ENCODE data around the gene MYO7A. TPM values are rescaled to one million over a fixed set of nuclear protein-coding genes. Genes with fewer than 3 reads are reported as not detected.

Gene MYO7A
- total and polyA plus RNA-seq, 5 donors, result 2.4 to 8.6 (median 6.5) TPM

GRCh38 chr11:77156396-77157195 is 28.6 kb downstream of the MYO7A start:
- 93% methylated on average over 26 of the region's 26 CpGs for WGBS
- ATAC-seq, result no peak
- Histone ChIP-seq H3K27me3 (ENCODE audit: control insufficient read depth, insufficient read depth) (no peaks in the 10 kb centered on the region), H3K4me1 (ENCODE audit: control insufficient read depth, insufficient read depth, low read length) (no peaks in the 10 kb centered on the region), H3K9me3 (ENCODE audit: control insufficient read depth, low read length) (no peaks in the 10 kb centered on the region), H3K4me3 (ENCODE audit: low read length) (no peak overlapping the region), H3K27ac (ENCODE audit: low read length) (no peak overlapping the region)
- intact Hi-C loops (cut with DNase I), result no loop called here
- DNase-seq, result peak in 1 of 3 donors; percentile 33

GRCh38 chr11:77158041-77158695 is 30.1 kb downstream of the MYO7A start:
- intact Hi-C loops (cut with DNase I), result no loop called here
- ATAC-seq (no peak), DNase-seq (peak in 2 of 3 donors; percentile 10 to 40)
- Histone ChIP-seq H3K27ac (ENCODE audit: low read length) (no peak overlapping the region), H3K4me3 (ENCODE audit: low read length) (no peak overlapping the region), H3K9me3 (ENCODE audit: control insufficient read depth, low read length) (no peaks in the 10 kb centered on the region), H3K27me3 (ENCODE audit: control insufficient read depth, insufficient read depth) (no peaks in the 10 kb centered on the region), H3K4me1 (ENCODE audit: control insufficient read depth, insufficient read depth, low read length) (no peaks in the 10 kb centered on the region)
- 88% methylated on average over 19 of the region's 19 CpGs for WGBS

GRCh38 chr11:77159219-77159936 is 31.3 kb downstream of the MYO7A start:
- no peaks in the 10 kb centered on the region for H3K4me1 ChIP-seq (ENCODE audit: control insufficient read depth, insufficient read depth, low read length)
- H3K27ac ChIP-seq (ENCODE audit: low read length), result no peak overlapping the region
- DNase-seq, result peak in 1 of 3 donors; percentile 13
- intact Hi-C loops (cut with DNase I), result no loop called here
- no peaks in the 10 kb centered on the region for H3K9me3 ChIP-seq (ENCODE audit: control insufficient read depth, low read length)
- H3K27me3 ChIP-seq (ENCODE audit: control insufficient read depth, insufficient read depth), result no peaks in the 10 kb centered on the region
- H3K4me3 ChIP-seq (ENCODE audit: low read length), result no peak overlapping the region
- 84% methylated on average over 4 of the region's 4 CpGs for WGBS
- no peak for ATAC-seq

- no peak overlapping the region for H3K27ac ChIP-seq (ENCODE audit: low read length)
- no peaks in the 10 kb centered on the region for H3K9me3 ChIP-seq (ENCODE audit: control insufficient read depth, low read length)
- DNase-seq, result peak in 2 of 3 donors; percentile 8 to 35
- no peaks in the 10 kb centered on the region for H3K4me1 ChIP-seq (ENCODE audit: control insufficient read depth, insufficient read depth, low read length)
- no peak for ATAC-seq
- H3K27me3 ChIP-seq (ENCODE audit: control insufficient read depth, insufficient read depth), result no peaks in the 10 kb centered on the region
- H3K4me3 ChIP-seq (ENCODE audit: low read length), result no peak overlapping the region
- 95% methylated on average over 20 of the region's 20 CpGs for WGBS
- intact Hi-C loops (cut with DNase I), result no loop called here
These were observed 32.0 kb downstream of the MYO7A start for GRCh38 chr11:77159937-77160495.

GRCh38 chr11:77163271-77163670 is 35.2 kb downstream of the MYO7A start:
- intact Hi-C loops (cut with DNase I), result no loop called here
- Histone ChIP-seq H3K27me3 (ENCODE audit: control insufficient read depth, insufficient read depth) (no peaks in the 10 kb centered on the region), H3K9me3 (ENCODE audit: control insufficient read depth, low read length) (no peaks in the 10 kb centered on the region), H3K4me3 (ENCODE audit: low read length) (no peak overlapping the region), H3K27ac (ENCODE audit: low read length) (no peak overlapping the region), H3K4me1 (ENCODE audit: control insufficient read depth, insufficient read depth, low read length) (no peaks in the 10 kb centered on the region)
- WGBS, result 78% methylated on average over 6 of the region's 6 CpGs
- ATAC-seq (no peak), DNase-seq (no peak)

- Histone ChIP-seq H3K4me3 (ENCODE audit: low read length) (no peak overlapping the region), H3K27me3 (ENCODE audit: control insufficient read depth, insufficient read depth) (no peaks in the 10 kb centered on the region), H3K9me3 (ENCODE audit: control insufficient read depth, low read length) (no peaks in the 10 kb centered on the region), H3K27ac (ENCODE audit: low read length) (no peak overlapping the region), H3K4me1 (ENCODE audit: control insufficient read depth, insufficient read depth, low read length) (no peaks in the 10 kb centered on the region)
- intact Hi-C loops (cut with DNase I), result no loop called here
- peak in 1 of 3 donors; percentile 7 for DNase-seq
- ATAC-seq, result no peak
- WGBS, result 76% methylated on average over 5 of the region's 5 CpGs
These were observed 37.0 kb downstream of the MYO7A start for GRCh38 chr11:77165066-77165465.

GRCh38 chr11:77166021-77166420 is 38.0 kb downstream of the MYO7A start:
- H3K4me1 ChIP-seq (ENCODE audit: control insufficient read depth, insufficient read depth, low read length), result no peaks in the 10 kb centered on the region
- intact Hi-C loops (cut with DNase I), result no loop called here
- H3K27me3 ChIP-seq (ENCODE audit: control insufficient read depth, insufficient read depth), result no peaks in the 10 kb centered on the region
- no peaks in the 10 kb centered on the region for H3K9me3 ChIP-seq (ENCODE audit: control insufficient read depth, low read length)
- ATAC-seq (no peak), DNase-seq (peak in 2 of 3 donors; percentile 7 to 9)
- 91% methylated on average over 8 of the region's 8 CpGs for WGBS
- H3K27ac ChIP-seq (ENCODE audit: low read length), result no peak overlapping the region
- H3K4me3 ChIP-seq (ENCODE audit: low read length), result no peak overlapping the region

- H3K27ac ChIP-seq (ENCODE audit: low read length), result no peak overlapping the region
These were observed 39.1 kb downstream of the MYO7A start for GRCh38 chr11:77167111-77167626.

GRCh38 chr11:77167791-77168190 is 39.7 kb downstream of the MYO7A start:
- ATAC-seq (no peak), DNase-seq (peak in 2 of 3 donors; percentile 5 to 37)
- 75% methylated on average over 8 of the region's 8 CpGs for WGBS

More at GRCh38 chr11:77167111-77167626, 39.1 kb downstream of the MYO7A start:
- WGBS, result 94% methylated on average over 9 of the region's 9 CpGs
- DNase-seq (peak in 1 of 3 donors; percentile 17), ATAC-seq (no peak)
- H3K4me1 ChIP-seq (ENCODE audit: control insufficient read depth, insufficient read depth, low read length), result no peaks in the 10 kb centered on the region
- no peak overlapping the region for H3K4me3 ChIP-seq (ENCODE audit: low read length)
- H3K9me3 ChIP-seq (ENCODE audit: control insufficient read depth, low read length), result no peaks in the 10 kb centered on the region
- intact Hi-C loops (cut with DNase I), result no loop called here
- no peaks in the 10 kb centered on the region for H3K27me3 ChIP-seq (ENCODE audit: control insufficient read depth, insufficient read depth)

GRCh38 chr11:77170107-77170506 is 42.1 kb downstream of the MYO7A start:
- DNase-seq (peak in 1 of 3 donors; percentile 18), ATAC-seq (no peak)
- no peaks in the 10 kb centered on the region for H3K4me1 ChIP-seq (ENCODE audit: control insufficient read depth, insufficient read depth, low read length)
- WGBS, result 96% methylated on average over 5 of the region's 5 CpGs
- H3K4me3 ChIP-seq (ENCODE audit: low read length), result no peak overlapping the region
- H3K9me3 ChIP-seq (ENCODE audit: control insufficient read depth, low read length), result no peaks in the 10 kb centered on the region
- intact Hi-C loops (cut with DNase I), result no loop called here
- H3K27me3 ChIP-seq (ENCODE audit: control insufficient read depth, insufficient read depth), result no peaks in the 10 kb centered on the region
- H3K27ac ChIP-seq (ENCODE audit: low read length), result no peak overlapping the region

More at GRCh38 chr11:77167791-77168190, 39.7 kb downstream of the MYO7A start:
- no peaks in the 10 kb centered on the region for H3K27me3 ChIP-seq (ENCODE audit: control insufficient read depth, insufficient read depth)
- H3K4me1 ChIP-seq (ENCODE audit: control insufficient read depth, insufficient read depth, low read length), result no peaks in the 10 kb centered on the region
- H3K4me3 ChIP-seq (ENCODE audit: low read length), result no peak overlapping the region
- no peaks in the 10 kb centered on the region for H3K9me3 ChIP-seq (ENCODE audit: control insufficient read depth, low read length)
- no peak overlapping the region for H3K27ac ChIP-seq (ENCODE audit: low read length)
- intact Hi-C loops (cut with DNase I), result no loop called here
